CD4-positive, alpha-beta T cell treated with Interferon alpha-2 for 1 hour (primary cell): Measurements from ENCODE around the gene DMD.

Experiments used
- DNase-seq, 2 donors: peaks; one replicate each; pipeline ENCODE4 v3.0.0-alpha.2; 2020 to 2022

The DMD gene

DNA sequence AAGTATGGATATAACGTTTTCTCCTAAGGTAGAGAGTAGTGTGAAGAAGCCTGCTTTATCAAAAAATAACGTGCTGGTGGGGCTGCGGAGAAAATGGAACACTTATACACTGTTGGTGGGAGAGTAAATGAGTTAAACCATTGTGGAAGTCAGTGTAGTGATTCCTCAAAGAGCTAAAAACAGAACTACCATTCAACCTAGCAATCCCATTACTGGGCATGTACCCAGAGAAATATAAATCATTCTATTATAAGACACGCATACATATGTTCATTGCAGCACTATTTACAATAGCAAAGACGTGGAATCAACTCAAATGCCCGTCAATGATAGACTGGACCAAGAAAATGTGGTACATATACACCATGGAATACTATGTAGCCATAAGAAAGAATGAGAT, 196.4 kb downstream of the DMD start:
- no peak for DNase-seq

GRCh38 chrX:33014086-33014485, 197.3 kb downstream of the DMD start:
- no peak for DNase-seq

- DNase-seq = no peak
Observed at GRCh38 chrX:33001107-33001506, 210.2 kb downstream of the DMD start.

DNA sequence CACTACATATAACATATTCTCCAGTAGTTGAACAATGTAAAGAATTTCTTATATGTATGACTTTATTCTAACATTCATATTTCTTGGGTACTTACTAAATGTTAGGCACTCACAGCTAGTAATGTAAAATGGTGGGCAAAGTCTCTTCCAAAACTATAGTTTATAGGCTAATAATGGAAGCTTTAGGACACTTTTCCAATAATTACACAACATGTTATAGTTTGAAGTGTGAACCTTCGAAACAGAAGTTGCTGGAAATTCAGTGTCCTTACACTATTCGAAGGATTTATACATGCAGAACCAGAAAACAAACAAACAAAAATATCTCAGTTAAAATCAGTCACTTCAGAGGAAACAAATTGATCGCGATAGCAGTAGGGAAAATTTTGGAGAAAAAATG, 212.6 kb downstream of the DMD start:
- DNase-seq = no peak

- no peak for DNase-seq
Observed at GRCh38 chrX:32995427-32995826, 215.9 kb downstream of the DMD start.

- no peak for DNase-seq
Observed at GRCh38 chrX:32987142-32987541, 224.2 kb downstream of the DMD start.

DNA sequence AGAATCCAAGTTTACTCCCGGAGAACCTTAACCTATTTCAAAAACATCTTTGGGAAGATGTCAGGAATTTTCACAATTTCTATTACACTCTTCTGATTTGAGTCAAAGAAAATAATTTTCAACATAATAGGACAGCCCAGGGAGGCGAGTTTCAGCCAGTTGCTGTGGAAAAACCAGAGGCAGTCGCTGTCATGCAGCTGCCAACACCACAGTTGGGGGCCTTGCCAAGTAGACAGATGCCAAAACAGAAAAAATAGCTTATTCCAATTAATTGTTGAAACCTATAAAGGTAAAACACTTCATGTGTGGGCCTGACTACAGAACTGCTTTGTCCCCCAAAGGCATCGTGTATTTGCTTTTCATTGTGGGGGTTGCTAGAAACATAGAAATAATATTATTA, 225.8 kb downstream of the DMD start:
- no peak for DNase-seq

GRCh38 chrX:32966821-32967355, 244.5 kb downstream of the DMD start:
- DNase-seq = no peak

DNA sequence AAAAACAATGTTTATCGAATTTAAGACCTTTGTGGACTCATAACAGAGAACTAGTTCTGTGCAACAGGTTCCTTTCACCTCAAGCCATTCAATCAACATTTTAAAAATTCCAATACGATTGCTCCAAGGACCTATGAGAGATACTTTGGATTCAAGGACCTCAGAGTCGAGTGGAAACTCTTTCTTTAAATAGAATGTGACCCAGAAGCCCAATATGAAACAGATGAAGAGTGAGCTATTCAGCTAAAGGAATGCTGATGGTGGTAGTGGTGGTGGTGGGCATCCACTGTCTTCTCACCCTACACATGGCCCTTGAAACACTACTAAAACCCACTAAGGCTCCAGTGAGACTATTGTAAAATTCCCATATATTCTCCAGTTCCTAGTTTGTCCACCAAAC, 257.2 kb downstream of the DMD start:
- DNase-seq = no peak

GRCh38 chrX:32948130-32948529, 263.2 kb downstream of the DMD start:
- no peak for DNase-seq

DNA sequence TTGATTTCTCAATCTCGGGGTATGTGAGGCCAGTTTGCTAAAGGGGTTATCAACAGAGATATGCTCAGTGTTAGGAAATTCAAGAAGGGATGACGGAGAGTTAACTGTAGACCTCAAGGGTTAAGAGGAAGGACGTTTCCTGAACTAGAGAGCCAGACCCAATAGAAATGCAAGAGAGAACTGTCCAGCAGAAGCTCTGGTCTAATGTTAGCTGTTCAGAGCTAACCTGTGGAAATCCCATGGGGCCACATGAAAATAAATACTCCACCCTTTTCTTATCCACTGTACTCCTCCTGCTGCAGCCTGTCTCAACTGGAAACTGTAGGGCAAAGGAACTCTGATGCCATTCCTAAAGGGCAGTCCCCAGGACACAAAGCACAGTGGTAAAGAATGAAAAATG, 274.3 kb downstream of the DMD start:
- no peak for DNase-seq

DNA sequence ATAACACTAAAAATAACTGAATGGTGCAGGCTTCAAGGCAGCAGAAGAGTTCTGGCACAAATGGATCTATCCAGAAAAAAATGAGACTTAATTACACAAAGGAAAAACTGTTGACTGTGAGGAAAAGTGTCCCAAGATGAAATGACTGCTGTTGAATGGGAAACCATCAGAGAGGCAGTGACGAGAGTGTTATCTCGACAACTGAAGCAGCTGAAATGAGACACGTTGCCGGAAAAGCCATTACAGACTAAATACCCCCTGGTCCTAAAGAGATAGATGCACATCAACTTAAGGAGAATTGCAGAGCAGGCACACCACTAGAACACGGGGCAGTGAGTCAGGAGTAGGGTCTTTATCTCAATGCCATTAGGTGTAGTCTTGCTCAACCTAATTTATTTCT, 277.8 kb downstream of the DMD start:
- no peak for DNase-seq

GRCh38 chrX:32929040-32929439, 282.3 kb downstream of the DMD start:
- DNase-seq = no peak

DNA sequence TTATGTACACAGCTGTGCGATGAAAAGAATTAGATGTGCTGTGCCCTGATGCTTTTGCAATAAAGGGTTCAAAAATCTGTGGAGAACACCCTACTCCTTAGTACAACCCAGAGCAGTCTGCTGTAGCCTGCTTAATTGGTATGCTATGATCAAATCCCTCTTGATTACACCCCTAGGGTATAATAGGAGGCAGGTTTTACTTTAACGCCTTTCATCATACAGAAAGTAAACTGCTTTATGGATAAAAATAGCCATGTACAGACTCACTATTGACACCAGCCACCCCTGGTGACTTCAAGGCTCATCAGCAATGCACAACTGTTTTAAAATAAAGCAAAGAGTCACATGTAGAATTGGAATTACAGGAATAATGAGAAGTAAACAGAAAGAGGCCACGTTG, 315.3 kb downstream of the DMD start:
- DNase-seq = no peak

- no peak for DNase-seq
Observed at GRCh38 chrX:32894679-32895078, 316.7 kb downstream of the DMD start.

DNA sequence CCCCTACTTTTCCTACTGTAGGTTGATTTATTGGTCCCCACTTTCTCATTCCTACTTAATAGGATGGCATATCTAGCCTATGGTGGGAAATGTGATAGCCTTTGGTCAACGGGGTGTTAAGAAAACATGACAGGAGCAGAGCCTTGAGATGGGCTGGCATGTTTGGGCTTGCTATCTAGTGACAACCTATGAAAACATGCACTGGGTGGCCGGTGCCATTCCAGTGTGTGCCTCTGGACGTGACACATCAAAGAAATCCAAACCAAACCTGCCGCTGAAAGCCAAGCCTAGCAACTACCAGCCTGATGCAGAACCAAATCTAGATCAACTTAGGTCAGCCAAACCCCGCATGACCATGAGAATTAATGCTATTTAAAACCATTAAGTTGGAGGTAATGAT, 317.6 kb downstream of the DMD start:
- no peak for DNase-seq

GRCh38 chrX:32877592-32877991, 333.8 kb downstream of the DMD start:
- DNase-seq = no peak

DNA sequence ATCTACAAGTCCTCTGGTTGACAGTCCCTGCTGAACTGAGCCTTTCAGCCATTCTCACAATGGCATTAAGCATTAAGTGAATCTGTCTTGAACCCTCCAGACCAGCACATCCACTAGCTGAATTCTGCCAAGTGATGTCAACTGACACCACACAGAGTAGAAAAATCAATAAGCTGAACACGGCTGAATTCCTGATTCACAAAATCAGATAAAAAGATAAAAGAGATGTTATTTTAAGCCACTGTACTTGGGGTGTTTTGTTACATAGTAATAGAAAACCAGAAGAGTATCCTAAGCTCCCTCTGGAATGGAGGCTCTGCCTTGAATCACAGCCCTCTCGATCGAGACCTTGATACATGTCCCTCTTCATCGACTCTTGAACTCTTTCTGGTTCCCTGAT, 336.5 kb downstream of the DMD start:
- DNase-seq = no peak

- DNase-seq = no peak
Observed at GRCh38 chrX:32873786-32874185, 337.6 kb downstream of the DMD start.

GRCh38 chrX:32871636-32872035, 339.7 kb downstream of the DMD start:
- DNase-seq = no peak

DNA sequence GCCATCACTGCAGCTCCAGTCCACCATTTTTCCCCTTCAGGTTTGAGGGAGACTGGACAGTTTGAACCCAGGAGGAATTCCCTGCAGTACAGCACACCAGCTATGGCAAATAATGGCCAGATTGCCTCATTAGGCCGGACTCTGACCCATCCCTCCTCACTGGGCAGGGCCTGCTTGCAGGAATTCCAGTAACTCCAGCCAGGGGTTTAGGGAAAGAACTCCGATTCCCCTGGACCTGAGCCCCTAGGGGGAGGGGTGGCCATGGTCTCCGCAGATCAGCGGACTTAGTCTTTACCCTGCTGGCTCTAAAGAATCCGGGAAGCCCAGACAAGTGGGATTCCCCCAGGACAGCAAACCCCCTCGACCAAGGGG, 342.8 kb downstream of the DMD start:
- no peak for DNase-seq

GRCh38 chrX:32867781-32868523, 343.4 kb downstream of the DMD start:
- DNase-seq = no peak

DNA sequence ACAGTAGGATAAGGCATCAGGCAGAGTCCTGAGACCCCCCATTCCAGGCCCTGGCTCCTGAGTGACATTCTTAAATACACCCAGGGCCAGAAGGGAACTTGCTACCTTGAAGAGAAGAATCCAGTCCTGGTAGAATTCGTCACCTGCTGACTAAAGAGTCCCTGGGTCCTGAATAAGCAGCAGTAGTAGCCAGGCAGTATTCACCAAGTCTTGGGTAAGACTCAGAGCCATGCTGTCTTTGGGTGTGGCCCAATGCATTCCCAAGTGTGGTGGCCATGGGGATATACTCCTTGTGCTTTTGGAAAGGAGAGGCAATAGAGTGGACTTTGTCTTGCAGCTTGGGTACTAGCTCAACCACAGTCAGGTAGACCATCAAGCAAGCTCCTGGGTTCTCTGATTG, 359.1 kb downstream of the DMD start:
- DNase-seq = no peak

DNA sequence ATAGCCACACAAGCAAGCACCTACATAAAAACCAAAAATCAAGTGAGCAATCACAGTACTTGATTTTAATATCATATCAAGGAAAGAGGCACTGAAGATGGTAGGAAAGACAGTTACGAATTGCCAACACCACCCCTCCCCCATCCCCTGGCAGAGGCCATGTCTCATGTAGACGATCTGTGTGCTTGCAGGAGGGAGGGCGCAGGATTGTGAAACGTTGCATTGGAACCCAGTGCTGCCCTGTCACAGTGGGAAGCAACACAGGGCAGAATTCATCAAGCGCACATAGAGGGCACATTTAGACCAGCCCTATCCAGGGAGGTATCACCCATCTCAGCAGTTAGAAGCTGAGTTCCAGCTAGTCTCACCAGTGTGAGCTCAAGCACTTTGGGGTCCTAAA, 359.8 kb downstream of the DMD start:
- no peak for DNase-seq

- no peak for DNase-seq
Observed at GRCh38 chrX:32847921-32848320, 363.4 kb downstream of the DMD start.
